SJSA1 (cell line): ENCODE measurements around the gene MACROH2A1. TPM values are rescaled to one million over a fixed set of nuclear protein-coding genes. Genes with fewer than 3 reads are reported as not detected.

Experiments used
- DNase-seq, 2 experiments: peaks; one replicate each; pipeline ENCODE4 v3.0.0-alpha.2; 2015 to 2020; ENCODE audit warnings: low spot score in 2 of 2, low read depth in 1 of 2
- H3K27ac ChIP-seq: fragments of 250-450 bp; sonication (Bioruptor Pico); 2 replicates; pipeline ENCODE4 v1.5.1; 2020; ENCODE audit warnings: mild to moderate bottlenecking, moderate library complexity
- H3K27me3 ChIP-seq: fragments of 250-450 bp; sonication (Bioruptor Pico); replicated peaks from 2 replicates; pipeline ENCODE4 v1.5.1; 2020; ENCODE audit warnings: mild to moderate bottlenecking, moderate library complexity
- H3K36me3 ChIP-seq: fragments of 250-450 bp; sonication (Bioruptor Pico); 2 replicates; pipeline ENCODE4 v1.5.1; 2020; ENCODE audit warnings: mild to moderate bottlenecking
- H3K4me1 ChIP-seq: fragments of 250-450 bp; sonication (Bioruptor Pico); replicated peaks from 2 replicates; pipeline ENCODE4 v1.6.1; 2021; ENCODE audit warnings: mild to moderate bottlenecking
- H3K4me3 ChIP-seq: fragments of 250-450 bp; sonication (Bioruptor Pico); 2 replicates; pipeline ENCODE4 v1.5.1; 2020; ENCODE audit warnings: mild to moderate bottlenecking
- H3K9me3 ChIP-seq: fragments of 250-450 bp; sonication (Bioruptor Pico); replicated peaks from 2 replicates; pipeline ENCODE4 v1.5.1; 2020; ENCODE audit warnings: mild to moderate bottlenecking
- total RNA-seq: library from RNA; depleted of rRNA; stranded (reverse); fragments of >200 nt; shearing (Covaris generic); gene quantifications from 2 replicates; pipeline ENCODE4 v1.2.3, GENCODE V29; 2014

The MACROH2A1 gene
- total RNA-seq, 1 experiment from 2014 or later, result 337 TPM

DNA sequence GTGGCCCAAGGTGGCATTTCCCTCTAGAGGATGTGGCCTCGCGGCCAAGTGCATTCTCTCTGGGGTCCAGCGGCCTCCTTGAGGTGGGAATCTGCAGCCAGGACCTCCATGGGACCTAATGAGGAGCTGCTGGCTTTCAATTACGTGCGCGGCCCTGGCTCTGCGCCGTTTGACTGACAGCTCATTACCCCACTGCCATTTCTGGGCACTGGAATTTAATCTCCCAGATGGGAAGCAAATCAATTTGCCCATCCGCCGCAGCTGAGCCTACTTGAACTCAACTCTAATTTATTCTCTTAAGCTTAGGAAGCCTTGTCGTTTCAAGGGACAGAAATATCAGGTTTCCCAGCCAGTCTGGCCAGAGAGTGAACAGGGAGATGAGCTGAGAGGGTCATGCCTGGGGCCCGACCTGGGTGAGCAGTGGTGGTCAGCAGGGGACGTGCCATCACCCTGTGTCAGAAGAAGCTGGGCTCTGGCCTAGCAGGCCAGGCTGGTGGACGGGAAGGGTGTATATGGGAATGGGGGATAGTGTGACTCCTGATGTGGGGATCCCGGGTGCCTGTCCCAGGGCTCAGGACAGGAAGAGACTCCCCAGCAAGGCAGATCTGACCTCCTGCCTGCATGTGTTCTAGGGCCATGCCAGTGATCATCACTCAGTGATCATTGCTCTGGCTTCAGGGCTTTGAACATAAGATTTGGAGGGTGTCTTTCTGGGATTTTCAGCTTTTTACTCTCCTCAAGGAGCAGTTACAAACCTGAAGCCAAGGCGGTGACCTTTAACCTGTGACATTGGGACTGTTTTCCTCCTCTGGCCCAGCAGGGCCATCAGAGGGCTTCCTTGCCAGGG, 69.7 kb downstream of the MACROH2A1 start:
- H3K27ac ChIP-seq, result no peak overlapping the region
- no peaks in the 10 kb centered on the region for H3K27me3 ChIP-seq
- DNase-seq, result no peak
- peaks cover 32% of the 10 kb centered on the region for H3K36me3 ChIP-seq
- no peaks in the 10 kb centered on the region for H3K4me1 ChIP-seq
- H3K9me3 ChIP-seq, result no peaks in the 10 kb centered on the region
- H3K4me3 ChIP-seq, result no peak overlapping the region

GRCh38 chr5:135328128-135328687, 70.8 kb downstream of the MACROH2A1 start:
- no peak overlapping the region for H3K27ac ChIP-seq
- no peak for DNase-seq

GRCh38 chr5:135327429-135328127, 71.5 kb downstream of the MACROH2A1 start:
- Histone ChIP-seq H3K27me3 (0 out of 2 replicates have a peak, but pooled peaks cover 3% of the 10 kb centered on the region), H3K36me3 (peaks cover 19% of the 10 kb centered on the region), H3K4me1 (no peaks in the 10 kb centered on the region), H3K9me3 (no peaks in the 10 kb centered on the region), H3K4me3 (no peak overlapping the region), H3K27ac (no peak overlapping the region)
- no peak for DNase-seq

More at GRCh38 chr5:135328128-135328687, 70.8 kb downstream of the MACROH2A1 start:
- Histone ChIP-seq H3K27me3 (no peaks in the 10 kb centered on the region), H3K4me1 (no peaks in the 10 kb centered on the region), H3K9me3 (no peaks in the 10 kb centered on the region), H3K4me3 (no peak overlapping the region), H3K36me3 (peaks cover 24% of the 10 kb centered on the region)

- H3K36me3 ChIP-seq, result peaks cover 10% of the 10 kb centered on the region
- H3K4me1 ChIP-seq, result no peaks in the 10 kb centered on the region
- H3K27me3 ChIP-seq, result 0 out of 2 replicates have a peak, but pooled peaks cover 3% of the 10 kb centered on the region
- H3K9me3 ChIP-seq, result no peaks in the 10 kb centered on the region
- H3K4me3 ChIP-seq, result no peak overlapping the region
- DNase-seq, result no peak
- no peak overlapping the region for H3K27ac ChIP-seq
Measured at GRCh38 chr5:135326296-135327254, 72.5 kb downstream of the MACROH2A1 start.

- Histone ChIP-seq H3K4me1 (no peaks in the 10 kb centered on the region), H3K9me3 (no peaks in the 10 kb centered on the region), H3K36me3 (peaks cover 3% of the 10 kb centered on the region; the same call in 1 of the 2 replicates), H3K4me3 (no peak overlapping the region), H3K27me3 (0 out of 2 replicates have a peak, but pooled peaks cover 3% of the 10 kb centered on the region), H3K27ac (no peak overlapping the region)
- no peak for DNase-seq
Measured at GRCh38 chr5:135324897-135325650, 74.0 kb downstream of the MACROH2A1 start.

- no peak overlapping the region for H3K27ac ChIP-seq
- H3K36me3 ChIP-seq, result no peaks in the 10 kb centered on the region
- H3K27me3 ChIP-seq, result 0 out of 2 replicates have a peak, but pooled peaks cover 3% of the 10 kb centered on the region
- no peaks in the 10 kb centered on the region for H3K9me3 ChIP-seq
- DNase-seq, result no peak
- no peak overlapping the region for H3K4me3 ChIP-seq
- no peaks in the 10 kb centered on the region for H3K4me1 ChIP-seq
Measured at GRCh38 chr5:135324160-135324559, 74.9 kb downstream of the MACROH2A1 start.

DNA sequence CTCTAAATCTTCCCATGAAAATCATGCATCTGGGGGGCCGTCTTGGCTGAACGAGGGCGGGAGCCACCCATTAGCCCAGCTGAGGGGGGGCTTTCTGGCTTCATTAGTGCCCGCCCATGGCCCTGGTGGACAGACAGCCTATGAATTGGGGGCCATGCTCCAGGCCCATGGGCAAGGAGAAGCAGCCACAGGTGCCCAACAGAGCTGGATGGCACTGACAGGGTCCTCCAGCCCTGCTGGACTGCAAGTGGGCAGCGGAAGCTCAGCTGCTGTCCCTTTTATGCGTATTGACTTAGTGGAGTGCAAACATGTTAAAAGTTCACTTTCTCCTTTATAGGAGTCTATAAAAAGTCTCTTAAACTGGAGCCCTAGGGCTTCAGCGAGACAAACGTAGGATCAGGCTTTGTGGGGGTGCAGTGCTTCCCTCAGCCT, 75.3 kb downstream of the MACROH2A1 start:
- no peak overlapping the region for H3K4me3 ChIP-seq
- H3K4me1 ChIP-seq, result no peaks in the 10 kb centered on the region
- DNase-seq, result no peak

GRCh38 chr5:135323227-135323626, 75.8 kb downstream of the MACROH2A1 start:
- no peaks in the 10 kb centered on the region for H3K36me3 ChIP-seq
- H3K27me3 ChIP-seq, result 0 out of 2 replicates have a peak, but pooled peaks cover 3% of the 10 kb centered on the region
- no peaks in the 10 kb centered on the region for H3K9me3 ChIP-seq
- no peak overlapping the region for H3K4me3 ChIP-seq
- H3K4me1 ChIP-seq, result no peaks in the 10 kb centered on the region
- no peak overlapping the region for H3K27ac ChIP-seq
- DNase-seq, result no peak

More for the DNA sequence above, 75.3 kb downstream of the MACROH2A1 start:
- no peaks in the 10 kb centered on the region for H3K9me3 ChIP-seq
- H3K27ac ChIP-seq, result no peak overlapping the region
- no peaks in the 10 kb centered on the region for H3K36me3 ChIP-seq
- H3K27me3 ChIP-seq, result 0 out of 2 replicates have a peak, but pooled peaks cover 3% of the 10 kb centered on the region

- no peak overlapping the region for H3K27ac ChIP-seq
- no peaks in the 10 kb centered on the region for H3K4me1 ChIP-seq
- no peak overlapping the region for H3K4me3 ChIP-seq
- no peak for DNase-seq
- H3K27me3 ChIP-seq, result 0 out of 2 replicates have a peak, but pooled peaks cover 3% of the 10 kb centered on the region
- no peaks in the 10 kb centered on the region for H3K9me3 ChIP-seq
- no peaks in the 10 kb centered on the region for H3K36me3 ChIP-seq
Measured at GRCh38 chr5:135322744-135323143, 76.3 kb downstream of the MACROH2A1 start.

DNA sequence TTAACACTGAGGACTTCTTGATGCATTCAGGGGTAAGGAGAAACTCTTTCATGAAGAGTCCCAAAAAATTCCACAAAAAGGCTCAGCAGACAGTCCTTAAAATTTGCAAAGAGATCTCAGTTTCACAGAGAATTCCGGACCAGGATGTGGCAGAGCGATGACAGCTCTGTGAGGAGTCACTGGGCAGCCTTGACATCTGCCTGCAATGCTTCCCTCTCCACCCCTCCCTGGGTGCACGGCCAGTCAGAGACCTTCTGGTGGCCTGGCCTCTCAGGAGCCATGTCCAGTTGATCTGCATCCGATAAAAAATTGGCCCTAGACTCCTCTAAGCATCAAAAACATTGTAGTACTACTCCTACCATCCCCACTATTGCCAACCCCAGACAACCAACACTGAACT, 76.8 kb downstream of the MACROH2A1 start:
- Histone ChIP-seq H3K4me1 (no peaks in the 10 kb centered on the region), H3K36me3 (no peaks in the 10 kb centered on the region), H3K4me3 (no peak overlapping the region), H3K27me3 (0 out of 2 replicates have a peak, but pooled peaks cover 3% of the 10 kb centered on the region), H3K27ac (no peak overlapping the region), H3K9me3 (no peaks in the 10 kb centered on the region)
- DNase-seq, result no peak

DNA sequence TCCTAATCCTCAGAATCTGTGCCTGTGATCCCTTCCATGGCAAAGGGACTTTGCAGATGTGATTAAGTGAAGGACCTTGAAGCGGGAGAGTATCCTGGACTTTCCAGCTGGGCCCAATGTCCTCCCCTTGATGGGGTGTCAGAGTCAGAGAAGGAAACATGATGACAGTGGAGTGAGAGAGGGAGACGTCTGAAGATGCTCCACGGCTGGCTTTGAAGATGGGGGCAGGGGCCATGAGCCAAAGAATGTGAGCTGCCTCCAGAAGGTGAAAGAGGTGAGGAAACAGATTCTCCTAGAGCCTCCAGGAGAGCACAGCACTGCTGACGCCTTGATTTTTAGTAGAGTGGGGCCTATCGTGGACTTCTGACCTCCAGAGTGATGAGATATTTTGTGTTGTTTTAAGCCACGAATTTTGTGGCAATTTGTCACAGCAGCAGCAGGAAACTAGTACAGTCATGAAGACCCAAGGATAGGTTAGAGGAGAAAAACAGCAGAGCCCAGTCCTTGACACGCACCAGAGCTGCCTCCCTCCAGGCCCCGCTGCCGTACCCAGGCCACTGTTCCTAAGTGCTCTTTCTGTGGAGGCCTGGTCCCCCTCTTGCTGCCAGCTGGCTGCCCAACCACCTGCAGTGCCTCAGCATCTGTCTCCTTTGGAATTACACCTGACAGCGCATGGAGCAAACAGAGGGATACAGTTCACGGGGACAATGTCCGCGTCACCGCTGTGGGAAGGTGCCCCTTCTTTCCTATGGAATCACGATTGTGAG, 78.1 kb downstream of the MACROH2A1 start:
- Histone ChIP-seq H3K4me1 (no peaks in the 10 kb centered on the region), H3K4me3 (no peak overlapping the region), H3K27ac (no peak overlapping the region), H3K9me3 (no peaks in the 10 kb centered on the region), H3K27me3 (0 out of 2 replicates have a peak, but pooled peaks cover 3% of the 10 kb centered on the region), H3K36me3 (no peaks in the 10 kb centered on the region)
- peak in 1 of 2 experiments; percentile 40 for DNase-seq
